Naive thymus-derived CD8-positive, alpha-beta T cell (primary cell): ENCODE data around the gene UBE2Z. TPM values are rescaled to one million over a fixed set of nuclear protein-coding genes. Genes with fewer than 3 reads are reported as not detected.

ENCODE experiments used
- ATAC-seq, 2 donors: fragments of 150-1000 bp; cut with Tn5 transposase in 1 of 2; sonication (Bioruptor Pico), chemical (Tn5 transposase) in 1 of 2; 1 replicate in 1 of 2; 2 replicates in 1 of 2; pipeline ENCODE4 v1.10.0; 2021; ENCODE audit warnings: mild to moderate bottlenecking in 2 of 2, moderate library complexity in 2 of 2
- POLR2A ChIA-PET: fragments of 350-600 bp; sonication (Branson Sonifier 250); formaldehyde crosslinking; loops from one replicate; lab custom pipeline; 2021; ENCODE audit warnings: antibody characterized with exemption; lab: Charles Lee
- DNase-seq, 10 donors: peaks; one replicate each; pipeline versions ENCODE4 v3.0.0 to v3.0.0-alpha.2; 2020 to 2022
- H3K27ac Mint-ChIP-seq, 10 donors: one replicate each; pipeline ENCODE4 v1.8.0; 2020 to 2022; ENCODE audit warnings: mild to moderate bottlenecking in 10 of 10, mixed read lengths in 10 of 10, moderate library complexity in 4 of 10, inconsistent platforms in 1 of 10
- H3K27me3 Mint-ChIP-seq, 5 donors: one replicate each; pipeline ENCODE4 v1.8.0; 2021 to 2022; ENCODE audit warnings: mixed read lengths in 5 of 5
- H3K36me3 Mint-ChIP-seq, 3 donors: one replicate each; pipeline ENCODE4 v1.8.0; 2020 to 2022; ENCODE audit warnings: mixed read lengths in 3 of 3, mild to moderate bottlenecking in 2 of 3, inconsistent platforms in 1 of 3
- H3K4me1 Mint-ChIP-seq, 4 donors: one replicate each; pipeline ENCODE4 v1.8.0; 2021 to 2022; ENCODE audit warnings: mixed read lengths in 4 of 4
- H3K4me3 Mint-ChIP-seq, 10 donors: one replicate each; pipeline ENCODE4 v1.8.0; 2020 to 2022; ENCODE audit warnings: mild to moderate bottlenecking in 10 of 10, mixed read lengths in 10 of 10, moderate library complexity in 6 of 10, inconsistent platforms in 1 of 10
- H3K9me3 Mint-ChIP-seq, 9 donors: one replicate each; pipeline ENCODE4 v1.8.0; 2020 to 2022; ENCODE audit warnings: mixed read lengths in 9 of 9, mild to moderate bottlenecking in 3 of 9, inconsistent platforms in 1 of 9, moderate library complexity in 1 of 9
- polyA plus RNA-seq, 3 donors: library from polyadenylated mRNA; unstranded; fragments of 300-500 nt; fragmentation: Illumina TruSeq; gene quantifications; one replicate each; pipeline ENCODE4 v1.2.3, GENCODE V29; 2021
- total RNA-seq, 8 experiments: library from RNA in 2 of 8; stranded (reverse) in 2 of 8; gene quantifications; one replicate each; pipeline ENCODE4 v1.2.3 and lab custom pipeline; 2021 to 2026

Gene UBE2Z
- total and polyA plus RNA-seq, 5 experiments from 2014 or later: 58.4 to 109 (median 76.0) TPM

GRCh38 chr17:48970865-48971687, 62.9 kb downstream of the UBE2Z start:
- POLR2A ChIA-PET: no interaction called here
- no peak overlapping the region for H3K4me3 Mint-ChIP-seq
- H3K27me3 Mint-ChIP-seq: peaks cover 8 to 73% (median 37%) of the 10 kb centered on the region in 5 donors
- no peaks in the 10 kb centered on the region for H3K36me3 Mint-ChIP-seq
- no peak for DNase-seq
- ATAC-seq: no peak
- H3K27ac Mint-ChIP-seq: no peak overlapping the region
- no peaks in the 10 kb centered on the region for H3K9me3 Mint-ChIP-seq
- no peaks in the 10 kb centered on the region for H3K4me1 Mint-ChIP-seq

DNA sequence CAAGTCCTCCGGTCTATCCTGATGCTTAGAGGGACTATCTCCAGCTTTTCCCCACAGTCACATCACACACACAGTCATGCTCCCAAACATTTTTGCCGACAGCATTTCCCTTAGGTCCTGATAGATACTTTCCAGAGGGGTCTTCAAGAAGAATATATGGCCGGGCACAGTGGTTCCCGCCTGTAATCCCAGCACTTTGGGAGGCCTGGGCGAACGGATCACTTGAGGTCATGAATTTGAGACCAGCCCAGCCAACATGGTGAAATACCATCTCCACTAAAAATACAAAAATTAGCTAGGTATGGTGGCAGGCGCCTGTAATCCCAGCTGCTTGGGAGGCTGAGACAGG, 64.5 kb downstream of the UBE2Z start:
- POLR2A ChIA-PET: no interaction called here
- ATAC-seq: no peak
- Mint-ChIP-seq H3K4me3 (no peak overlapping the region), H3K4me1 (no peaks in the 10 kb centered on the region), H3K27ac (no peak overlapping the region), H3K9me3 (no peaks in the 10 kb centered on the region), H3K36me3 (no peaks in the 10 kb centered on the region), H3K27me3 (peaks cover 8 to 63% (median 37%) of the 10 kb centered on the region in 5 donors)
- no peak for DNase-seq

DNA sequence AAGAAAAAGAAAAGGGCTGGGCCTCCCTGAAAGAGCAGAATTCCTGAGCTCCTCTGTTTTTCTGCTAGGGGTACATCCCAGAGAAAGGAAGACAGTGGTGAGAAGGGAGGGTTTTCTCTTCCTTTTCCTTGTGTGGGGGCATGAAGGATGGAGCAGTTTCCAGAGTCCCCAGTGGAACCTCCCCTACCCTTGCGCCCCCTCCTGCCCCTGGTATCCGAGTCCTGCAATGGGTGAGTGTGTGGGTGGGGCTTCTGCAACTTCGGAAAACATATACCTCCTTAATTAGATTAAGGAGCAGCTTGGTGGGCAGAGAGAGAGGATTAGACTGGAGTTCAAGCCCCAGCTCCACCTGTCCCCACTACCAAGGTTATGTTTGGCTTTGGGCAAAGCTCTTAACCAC, 65.6 kb downstream of the UBE2Z start:
- no peak for DNase-seq
- peak overlapping the region in 1 of 10 donors; percentile 24 for H3K27ac Mint-ChIP-seq
- H3K9me3 Mint-ChIP-seq: no peaks in the 10 kb centered on the region
- no peaks in the 10 kb centered on the region for H3K36me3 Mint-ChIP-seq
- no peaks in the 10 kb centered on the region for H3K4me1 Mint-ChIP-seq
- peaks cover 8 to 58% (median 34%) of the 10 kb centered on the region in 5 donors for H3K27me3 Mint-ChIP-seq
- no peak for ATAC-seq
- POLR2A ChIA-PET: interaction anchor here (0.7 to 0.8 kb wide), 2 partner anchors 142 to 880 kb away, joined by 5 to 7 read pairs; no protein-coding TSS in a partner anchor
- H3K4me3 Mint-ChIP-seq: no peak overlapping the region

Other genes with a start within 250 kb of the UBE2Z start
- not detected for gene PRAC1, start 185.9 kb upstream of the UBE2Z start, total RNA-seq
- gene PRAC1, start 185.9 kb upstream of the UBE2Z start, polyA plus RNA-seq: not detected
- not detected for gene PRAC2, start 185.2 kb upstream of the UBE2Z start, total RNA-seq
- not detected for gene PRAC2, start 185.2 kb upstream of the UBE2Z start, polyA plus RNA-seq
- gene HOXB13, start 179.7 kb upstream of the UBE2Z start, total RNA-seq: not detected
- gene HOXB13, start 179.7 kb upstream of the UBE2Z start, polyA plus RNA-seq: not detected
- not detected for gene TTLL6, start 91.2 kb upstream of the UBE2Z start, total RNA-seq
- gene TTLL6, start 91.2 kb upstream of the UBE2Z start, polyA plus RNA-seq: not detected
- gene CALCOCO2, start 77.4 kb upstream of the UBE2Z start, total RNA-seq: 100 to 1,000 TPM; 133 to 135 TPM
- 100 to 1,000 TPM; 123 to 157 (median 127) TPM for gene CALCOCO2, start 77.4 kb upstream of the UBE2Z start, polyA plus RNA-seq
- 10 to 100 TPM; 36.8 to 43.1 TPM for gene ATP5MC1, start 15.6 kb upstream of the UBE2Z start, total RNA-seq
- 100 to 1,000 TPM; 162 to 215 (median 192) TPM for gene ATP5MC1, start 15.6 kb upstream of the UBE2Z start, polyA plus RNA-seq
- gene SNF8, start 36.4 kb downstream of the UBE2Z start, total RNA-seq: 10 to 100 TPM; 57.1 to 63.7 TPM
- gene SNF8, start 36.4 kb downstream of the UBE2Z start, polyA plus RNA-seq: 100 to 1,000 TPM; 104 to 110 (median 105) TPM
- not detected for gene GIP, start 60.2 kb downstream of the UBE2Z start, total RNA-seq
- not detected for gene GIP, start 60.2 kb downstream of the UBE2Z start, polyA plus RNA-seq
- not detected for gene IGF2BP1, start 89.0 kb downstream of the UBE2Z start, total RNA-seq
- not detected for gene IGF2BP1, start 89.0 kb downstream of the UBE2Z start, polyA plus RNA-seq
- under 1 TPM in 1 of 2 experiments, not detected in 1; 0.05 TPM for gene B4GALNT2, start 224.4 kb downstream of the UBE2Z start, total RNA-seq
- gene B4GALNT2, start 224.4 kb downstream of the UBE2Z start, polyA plus RNA-seq: not detected